ENCODE measurements around the gene IGFBP7. TPM values are rescaled to one million over a fixed set of nuclear protein-coding genes. Genes with fewer than 3 reads are reported as not detected.
A peak's percentile ranks its signal among the peaks of the same experiment; 100 is the strongest.

Gene IGFBP7
- total and polyA plus RNA-seq, 2 experiments from 2014 or later: 951 to 1,359 TPM

GRCh38 chr4:57100979-57101651, 9.1 kb downstream of the IGFBP7 start:
- peaks cover 79% of the 10 kb centered on the region for H3K4me1 ChIP-seq (ENCODE audit: insufficient read depth)
- no peaks in the 10 kb centered on the region for H3K9me3 ChIP-seq (ENCODE audit: low read depth)

DNA sequence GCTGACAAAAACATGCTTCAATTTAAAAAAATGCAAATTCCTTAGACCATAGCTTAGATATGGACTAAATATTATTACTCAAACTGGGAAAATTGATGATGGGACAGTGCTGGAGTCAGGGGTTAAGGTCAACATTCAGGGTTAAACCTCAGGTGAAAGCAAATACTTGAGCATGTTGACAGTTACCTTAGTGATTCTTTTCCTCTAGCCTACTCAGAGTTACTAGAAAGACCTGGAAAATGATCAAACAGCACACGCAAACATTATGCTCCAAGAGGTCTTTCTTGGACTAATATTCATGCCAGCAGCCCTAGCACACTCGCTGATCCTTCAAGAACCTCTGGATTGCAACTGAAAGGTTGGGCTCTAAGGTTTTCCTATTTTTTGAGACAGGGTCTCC, 10.8 kb downstream of the IGFBP7 start:
- no peaks in the 10 kb centered on the region for H3K9me2 ChIP-seq (ENCODE audit: insufficient read depth)
- H3K9me3 ChIP-seq (ENCODE audit: low read depth): no peaks in the 10 kb centered on the region
- no peak overlapping the region for H3K4me3 ChIP-seq
- no peaks in the 10 kb centered on the region for H3K36me3 ChIP-seq (ENCODE audit: low read depth)
- H3K27ac ChIP-seq: peak overlapping the region; percentile 73
- in situ Hi-C loops (cut with MboI): no loop called here
- H3K9ac ChIP-seq: peak overlapping the region; percentile 29; the same call in 1 of the 2 replicates
- H3K79me2 ChIP-seq (ENCODE audit: insufficient read depth): peaks cover 76% of the 10 kb centered on the region
- DNase-seq: no peak
- H4K20me1 ChIP-seq (ENCODE audit: insufficient read depth): no peaks in the 10 kb centered on the region
- peaks cover 83% of the 10 kb centered on the region for H3K4me1 ChIP-seq (ENCODE audit: insufficient read depth)
- TF ChIP-seq EZH2phosphoT487 (IDR thresholded peaks at IDR 0.05; ENCODE audit: insufficient read depth, low read depth) (no peak), EZH2 (IDR thresholded peaks at IDR 0.05; ENCODE audit: insufficient read depth, poor library complexity, severe bottlenecking) (no peak)
- no peaks in the 10 kb centered on the region for H3K27me3 ChIP-seq (replicated peaks; ENCODE audit: insufficient read depth)
- WGBS, 2 experiments (ENCODE audit: low coverage in 1 of 2, low lambda C conversion rate in 2 of 2, missing lambda C conversion rate in 2 of 2): 81 to 90% methylated on average over 2 of the region's 2 CpGs
- peaks cover 83% of the 10 kb centered on the region for H3F3A ChIP-seq (ENCODE audit: insufficient read depth)
- no peak overlapping the region for H2AFZ ChIP-seq
- peak overlapping the region; percentile 67 for H3K4me2 ChIP-seq (ENCODE audit: unreplicated experiment)

More at GRCh38 chr4:57100979-57101651, 9.1 kb downstream of the IGFBP7 start:
- Histone ChIP-seq H3K27ac (peak overlapping the region; percentile 71), H3K4me2 (ENCODE audit: unreplicated experiment) (peak overlapping the region; percentile 55), H3K36me3 (ENCODE audit: low read depth) (no peaks in the 10 kb centered on the region), H3K79me2 (ENCODE audit: insufficient read depth) (peaks cover 83% of the 10 kb centered on the region), H4K20me1 (ENCODE audit: insufficient read depth) (no peaks in the 10 kb centered on the region), H3K9ac (no peak overlapping the region; the same call in 1 of the 2 replicates), H2AFZ (no peak overlapping the region), H3K4me3 (no peak overlapping the region), H3K9me2 (ENCODE audit: insufficient read depth) (no peaks in the 10 kb centered on the region), H3F3A (ENCODE audit: insufficient read depth) (peaks cover 78% of the 10 kb centered on the region), H3K27me3 (replicated peaks; ENCODE audit: insufficient read depth) (no peaks in the 10 kb centered on the region)
- TF ChIP-seq EZH2phosphoT487 (IDR thresholded peaks at IDR 0.05; ENCODE audit: insufficient read depth, low read depth): no peak
- no peak for TF ChIP-seq EZH2 (IDR thresholded peaks at IDR 0.05; ENCODE audit: insufficient read depth, poor library complexity, severe bottlenecking)
- DNase-seq: peak; percentile 40
- in situ Hi-C loops (cut with MboI): no loop called here
- WGBS, 2 experiments (ENCODE audit: low coverage in 1 of 2, low lambda C conversion rate in 2 of 2, missing lambda C conversion rate in 2 of 2): 66 to 87% methylated on average over 4 of the region's 4 CpGs

- Histone ChIP-seq H4K20me1 (ENCODE audit: insufficient read depth) (no peaks in the 10 kb centered on the region), H3K36me3 (ENCODE audit: low read depth) (no peaks in the 10 kb centered on the region), H3K9me2 (ENCODE audit: insufficient read depth) (no peaks in the 10 kb centered on the region), H3K4me3 (no peak overlapping the region), H3K79me2 (ENCODE audit: insufficient read depth) (peaks cover 72% of the 10 kb centered on the region), H3K4me2 (ENCODE audit: unreplicated experiment) (peak overlapping the region; percentile 67), H3K27me3 (replicated peaks; ENCODE audit: insufficient read depth) (no peaks in the 10 kb centered on the region), H3F3A (ENCODE audit: insufficient read depth) (peaks cover 83% of the 10 kb centered on the region), H3K4me1 (ENCODE audit: insufficient read depth) (peaks cover 83% of the 10 kb centered on the region), H3K27ac (peak overlapping the region; percentile 73), H3K9me3 (ENCODE audit: low read depth) (no peaks in the 10 kb centered on the region), H2AFZ (no peak overlapping the region), H3K9ac (peak overlapping the region; percentile 29; the same call in 1 of the 2 replicates)
- no peak for TF ChIP-seq EZH2 (IDR thresholded peaks at IDR 0.05; ENCODE audit: insufficient read depth, poor library complexity, severe bottlenecking)
- TF ChIP-seq EZH2phosphoT487 (IDR thresholded peaks at IDR 0.05; ENCODE audit: insufficient read depth, low read depth): 0 out of 2 replicates have a peak, but pooled peaks have one; percentile 37
- in situ Hi-C loops (cut with MboI): no loop called here
- DNase-seq: peak; percentile 79
These were observed 11.2 kb downstream of the IGFBP7 start for GRCh38 chr4:57098941-57099340.

DNA sequence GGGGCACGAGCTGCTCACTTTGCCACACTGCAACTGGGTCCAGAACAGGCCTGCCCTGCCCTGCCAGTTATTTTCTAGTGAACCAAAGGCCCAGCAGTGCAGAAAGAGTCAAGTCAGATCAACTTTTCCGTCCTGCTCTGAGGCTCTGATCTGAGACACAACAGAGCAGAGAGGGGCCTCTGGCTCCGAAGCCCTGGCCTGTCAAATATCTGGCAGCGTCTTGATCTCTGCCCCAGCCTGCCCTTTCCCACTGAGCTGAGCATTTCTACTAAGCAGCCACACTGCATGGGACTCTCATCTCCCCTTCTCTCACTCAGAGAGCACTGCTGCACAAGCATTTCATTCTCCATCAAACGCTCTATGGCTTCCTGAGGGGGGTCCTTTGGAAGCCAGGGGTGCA, 11.8 kb downstream of the IGFBP7 start:
- no peaks in the 10 kb centered on the region for H3K36me3 ChIP-seq (ENCODE audit: low read depth)
- H3K27me3 ChIP-seq (replicated peaks; ENCODE audit: insufficient read depth): no peaks in the 10 kb centered on the region
- peaks cover 72% of the 10 kb centered on the region for H3K79me2 ChIP-seq (ENCODE audit: insufficient read depth)
- 52 to 53% methylated on average over 5 of the region's 5 CpGs for whole genome bisulfite sequencing, 2 experiments (ENCODE audit: low coverage in 1 of 2, low lambda C conversion rate in 2 of 2, missing lambda C conversion rate in 2 of 2)
- peaks cover 83% of the 10 kb centered on the region for H3K4me1 ChIP-seq (ENCODE audit: insufficient read depth)
- H4K20me1 ChIP-seq (ENCODE audit: insufficient read depth): no peaks in the 10 kb centered on the region
- TF ChIP-seq EZH2phosphoT487 (IDR thresholded peaks at IDR 0.05; ENCODE audit: insufficient read depth, low read depth) (no peak), EZH2 (IDR thresholded peaks at IDR 0.05; ENCODE audit: insufficient read depth, poor library complexity, severe bottlenecking) (no peak)
- no peak overlapping the region for H3K4me3 ChIP-seq
- H3K9ac ChIP-seq: peak overlapping the region; percentile 29; the same call in 1 of the 2 replicates
- H2AFZ ChIP-seq: no peak overlapping the region
- peak overlapping the region; percentile 73 for H3K27ac ChIP-seq
- H3F3A ChIP-seq (ENCODE audit: insufficient read depth): peaks cover 85% of the 10 kb centered on the region
- DNase-seq: no peak
- no peaks in the 10 kb centered on the region for H3K9me3 ChIP-seq (ENCODE audit: low read depth)
- H3K4me2 ChIP-seq (ENCODE audit: unreplicated experiment): peak overlapping the region; percentile 67
- in situ Hi-C loops (cut with MboI): no loop called here
- H3K9me2 ChIP-seq (ENCODE audit: insufficient read depth): no peaks in the 10 kb centered on the region
